BJ (cell line): ENCODE data around the gene USH2A. TPM values are rescaled to one million over a fixed set of nuclear protein-coding genes. Genes with fewer than 3 reads are reported as not detected.

Experiments used
- CTCF ChIA-PET: fragments of 350-600 bp; formaldehyde crosslinking; extraction: SDS; loops from one replicate; lab custom pipeline; 2021; ENCODE audit warnings: antibody characterized with exemption, inconsistent platforms; lab: Yijun Ruan, JAX
- POLR2A ChIA-PET: fragments of 300-600 bp; sonication (Branson Sonifier 250); formaldehyde crosslinking; extraction: SDS; loops from one replicate; lab custom pipeline; 2021; ENCODE audit warnings: antibody characterized with exemption; lab: Charles Lee
- DNase-seq: peaks from one replicate; pipeline ENCODE4 v3.0.0-alpha.2; 2011; ENCODE audit warnings: low read depth
- H3K27me3 ChIP-seq: 2 replicates; pipeline ENCODE4 v1.6.0; 2011; ENCODE audit warnings: low read length; ENCODE audit not compliant: control insufficient read depth, insufficient read depth
- H3K36me3 ChIP-seq: 2 replicates; pipeline ENCODE4 v1.5.1; 2011; ENCODE audit warnings: low read length; ENCODE audit not compliant: control insufficient read depth, insufficient read depth
- H3K4me3 ChIP-seq: 2 replicates; pipeline ENCODE4 v1.5.1; 2011; ENCODE audit warnings: low read depth, mild to moderate bottlenecking, control low read depth, low read length
- polyA plus RNA-seq: library from polyadenylated mRNA; depleted of rRNA; stranded (reverse); fragments of >200 nt; gene quantifications from 2 replicates; pipeline ENCODE4 v1.2.3, GENCODE V29; 2011
- TF ChIP-seq, protein P1 (sequence below): IDR thresholded peaks from 2 replicates; pipeline ENCODE4 v1.5.1; 2011; ENCODE audit warnings: low read depth, mild to moderate bottlenecking, control low read depth, inconsistent platforms, low read length, moderate library complexity; ENCODE audit not compliant: insufficient read depth

The USH2A gene
- polyA plus RNA-seq, 1 experiment, result under 0.01 TPM

DNA sequence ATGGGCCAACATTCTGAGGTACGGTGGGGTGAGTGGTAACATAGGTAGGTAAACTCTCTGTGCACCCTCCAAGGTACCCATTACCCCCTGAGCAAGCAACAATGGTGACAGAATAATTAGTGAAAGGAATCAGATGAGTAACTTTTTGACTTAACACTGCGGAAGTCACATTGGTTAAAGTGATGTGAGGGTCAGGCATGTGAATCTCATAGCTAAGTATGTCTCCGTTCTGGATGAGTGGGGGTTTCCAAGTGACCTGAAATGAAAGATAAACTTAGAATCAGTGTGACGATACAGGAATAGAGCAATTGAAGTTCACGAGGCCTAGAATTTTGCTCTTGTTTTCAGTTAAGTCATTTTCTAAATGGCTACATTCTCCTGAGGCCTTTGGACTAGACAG lies 544.4 kb downstream of the USH2A start:
- H3K36me3 ChIP-seq, result no peaks in the 10 kb centered on the region
- CTCF ChIA-PET, result no interaction called here

DNA sequence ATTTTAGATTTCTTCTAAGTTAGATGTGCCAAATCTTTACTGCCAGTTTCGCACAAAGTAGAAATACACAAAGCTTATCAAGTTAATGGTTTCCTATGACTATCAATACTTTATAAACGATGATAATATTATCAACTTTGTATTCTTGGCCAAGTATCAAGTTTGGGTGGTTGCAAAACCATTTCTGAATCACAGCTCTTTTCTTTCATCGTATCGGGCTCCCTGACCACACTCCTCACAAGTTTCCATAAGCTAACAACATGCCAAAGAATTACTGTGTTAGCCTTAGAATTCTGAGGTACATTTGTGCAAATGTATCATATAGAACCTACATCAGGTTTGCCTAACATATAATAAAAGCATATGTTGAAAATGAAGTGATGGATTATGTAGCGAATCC lies 545.1 kb downstream of the USH2A start:
- Histone ChIP-seq H3K36me3 (no peaks in the 10 kb centered on the region), H3K4me3 (no peak overlapping the region), H3K27me3 (no peaks in the 10 kb centered on the region)
- TF ChIP-seq, protein P1, sequence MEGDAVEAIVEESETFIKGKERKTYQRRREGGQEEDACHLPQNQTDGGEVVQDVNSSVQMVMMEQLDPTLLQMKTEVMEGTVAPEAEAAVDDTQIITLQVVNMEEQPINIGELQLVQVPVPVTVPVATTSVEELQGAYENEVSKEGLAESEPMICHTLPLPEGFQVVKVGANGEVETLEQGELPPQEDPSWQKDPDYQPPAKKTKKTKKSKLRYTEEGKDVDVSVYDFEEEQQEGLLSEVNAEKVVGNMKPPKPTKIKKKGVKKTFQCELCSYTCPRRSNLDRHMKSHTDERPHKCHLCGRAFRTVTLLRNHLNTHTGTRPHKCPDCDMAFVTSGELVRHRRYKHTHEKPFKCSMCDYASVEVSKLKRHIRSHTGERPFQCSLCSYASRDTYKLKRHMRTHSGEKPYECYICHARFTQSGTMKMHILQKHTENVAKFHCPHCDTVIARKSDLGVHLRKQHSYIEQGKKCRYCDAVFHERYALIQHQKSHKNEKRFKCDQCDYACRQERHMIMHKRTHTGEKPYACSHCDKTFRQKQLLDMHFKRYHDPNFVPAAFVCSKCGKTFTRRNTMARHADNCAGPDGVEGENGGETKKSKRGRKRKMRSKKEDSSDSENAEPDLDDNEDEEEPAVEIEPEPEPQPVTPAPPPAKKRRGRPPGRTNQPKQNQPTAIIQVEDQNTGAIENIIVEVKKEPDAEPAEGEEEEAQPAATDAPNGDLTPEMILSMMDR, result no peak
- no peak for DNase-seq
- CTCF ChIA-PET, result no interaction called here
- POLR2A ChIA-PET, result no interaction called here

More for the DNA sequence above, 544.4 kb downstream of the USH2A start:
- DNase-seq, result no peak
- no peak overlapping the region for H3K4me3 ChIP-seq
- POLR2A ChIA-PET, result no interaction called here
- no peaks in the 10 kb centered on the region for H3K27me3 ChIP-seq
- TF ChIP-seq, protein P1, result no peak

DNA sequence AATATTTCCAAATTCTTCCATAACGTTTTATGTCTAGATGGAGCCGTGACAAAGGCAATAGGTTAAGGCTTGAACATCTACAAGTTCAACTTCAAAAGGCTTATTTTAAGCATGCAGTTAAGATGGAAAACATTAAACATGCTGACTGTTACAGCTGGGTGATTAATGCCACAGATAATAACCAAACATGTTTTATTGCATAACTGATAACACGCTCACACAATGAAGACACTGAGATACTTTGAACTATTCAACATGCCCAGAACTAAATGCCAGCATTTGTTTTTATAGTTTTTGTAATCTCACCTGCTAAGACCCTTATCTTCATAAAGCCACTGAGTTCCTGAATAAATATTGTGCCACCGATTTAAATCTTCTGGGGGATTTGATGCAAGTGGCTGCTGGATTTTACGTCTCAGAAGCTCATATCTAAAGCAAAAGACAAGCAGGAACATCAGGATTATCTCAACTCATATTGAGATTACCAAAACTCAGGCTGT lies 545.7 kb downstream of the USH2A start:
- Histone ChIP-seq H3K27me3 (no peaks in the 10 kb centered on the region), H3K36me3 (no peaks in the 10 kb centered on the region), H3K4me3 (no peak overlapping the region)
- ChIA-PET CTCF (interaction anchor here (1.8 kb wide), 1 partner anchor 18 kb away, joined by 3 read pairs; no protein-coding TSS in a partner anchor), POLR2A (no interaction called here)
- DNase-seq, result no peak
- TF ChIP-seq, protein P1, result no peak

DNA sequence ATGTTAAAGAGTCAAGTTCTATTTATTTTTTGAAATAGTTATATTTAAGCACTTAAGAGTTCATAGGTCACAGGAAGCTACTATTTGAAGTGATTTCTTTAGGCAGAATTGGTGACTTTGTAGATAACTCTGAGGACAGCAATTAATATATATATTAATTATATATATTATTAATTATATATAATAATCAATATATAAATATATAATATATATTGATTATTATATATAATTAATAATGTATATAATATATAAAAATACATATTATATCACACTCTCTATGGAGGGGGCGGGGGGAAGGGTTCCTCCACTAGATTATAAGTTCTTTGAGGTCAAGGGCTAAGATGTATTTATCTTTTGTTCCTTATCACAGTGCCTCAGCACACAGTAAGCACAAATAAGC lies 547.5 kb downstream of the USH2A start:
- ChIA-PET CTCF (interaction anchor here (1.2 kb wide), 1 partner anchor 14 kb away, joined by 3 read pairs; no protein-coding TSS in a partner anchor), POLR2A (no interaction called here)
- TF ChIP-seq, protein P1, result no peak
- DNase-seq, result no peak
- H3K4me3 ChIP-seq, result no peak overlapping the region
- no peaks in the 10 kb centered on the region for H3K36me3 ChIP-seq
- H3K27me3 ChIP-seq, result no peaks in the 10 kb centered on the region

DNA sequence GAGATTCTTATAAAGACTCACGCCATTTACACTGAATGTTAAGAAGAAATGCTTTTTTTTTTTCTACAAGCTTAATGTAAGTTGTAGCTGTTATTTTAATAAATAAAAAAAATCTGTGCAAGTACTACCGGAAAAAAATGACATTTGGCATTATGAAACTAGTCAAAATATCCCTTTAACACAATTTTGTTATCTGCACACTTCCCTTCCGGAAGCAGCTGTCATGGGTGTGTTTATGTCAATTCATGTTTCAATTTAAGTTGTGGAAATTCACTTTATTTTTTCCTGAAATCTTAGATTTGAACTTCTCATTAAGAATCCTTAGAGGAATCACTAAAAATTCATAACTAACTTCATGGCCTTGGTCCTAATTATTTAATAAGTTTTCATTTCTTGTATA lies 548.0 kb downstream of the USH2A start:
- Histone ChIP-seq H3K4me3 (no peak overlapping the region), H3K27me3 (no peaks in the 10 kb centered on the region), H3K36me3 (no peaks in the 10 kb centered on the region)
- DNase-seq, result no peak
- TF ChIP-seq, protein P1, result no peak
- CTCF ChIA-PET, result interaction anchor here (1.2 kb wide), 1 partner anchor 15 kb away, joined by 3 read pairs; no protein-coding TSS in a partner anchor
- POLR2A ChIA-PET, result no interaction called here
